Left kidney (tissue), 2 donors: ENCODE results near the gene BACE1. TPM values are rescaled to one million over a fixed set of nuclear protein-coding genes. Genes with fewer than 3 reads are reported as not detected.
A peak's percentile ranks its signal among the peaks of the same experiment; 100 is the strongest.

Experiments
- DNase-seq: peaks from one replicate; pipeline ENCODE4 v3.0.0-alpha.2; 2013
- polyA plus RNA-seq: library from polyadenylated mRNA; unstranded; fragments of 120-200 nt; gene quantifications from one replicate; pipeline ENCODE4 v1.2.1, GENCODE V29; 2013; ENCODE audit not compliant: insufficient read length

The BACE1 gene
- polyA plus RNA-seq, 1 donor: 62.5 TPM

- no peak for DNase-seq
Measured at GRCh38 chr11:117313828-117314768, 2.0 kb downstream of the BACE1 start.

- no peak for DNase-seq
Measured at GRCh38 chr11:117313091-117313490, 3.0 kb downstream of the BACE1 start.

GRCh38 chr11:117309310-117309709 lies 6.7 kb downstream of the BACE1 start:
- DNase-seq: no peak

- DNase-seq: no peak
Measured at GRCh38 chr11:117305145-117305544, 10.9 kb downstream of the BACE1 start.

GRCh38 chr11:117303646-117304315 lies 12.3 kb downstream of the BACE1 start:
- DNase-seq: no peak

- no peak for DNase-seq
Measured at GRCh38 chr11:117303101-117303500, 13.0 kb downstream of the BACE1 start.

- DNase-seq: no peak
Measured at GRCh38 chr11:117302228-117302627, 13.8 kb downstream of the BACE1 start.

GRCh38 chr11:117300773-117301172 lies 15.3 kb downstream of the BACE1 start:
- peak; percentile 72 for DNase-seq

- peak; percentile 83 for DNase-seq
Measured at GRCh38 chr11:117300283-117300663, 15.8 kb downstream of the BACE1 start.

GRCh38 chr11:117299351-117300282 lies 16.4 kb downstream of the BACE1 start:
- no peak for DNase-seq

GRCh38 chr11:117298195-117298594 lies 17.9 kb downstream of the BACE1 start:
- DNase-seq: no peak

- DNase-seq: no peak
Measured at GRCh38 chr11:117296881-117297280, 19.2 kb downstream of the BACE1 start.

GRCh38 chr11:117295438-117296137 lies 20.5 kb downstream of the BACE1 start:
- DNase-seq: no peak

GRCh38 chr11:117292616-117293015 lies 23.4 kb downstream of the BACE1 start:
- no peak for DNase-seq

- DNase-seq: no peak
Measured at GRCh38 chr11:117290809-117291396, 25.2 kb downstream of the BACE1 start, which contains the start of gene BACE1-AS. Gene BACE1-AS, plus strand, starts transcription at chr11:117291346.

- DNase-seq: no peak
Measured at GRCh38 chr11:117289795-117290194, 26.3 kb downstream of the BACE1 start.

GRCh38 chr11:117287668-117288067 lies 28.4 kb downstream of the BACE1 start:
- DNase-seq: no peak

GRCh38 chr11:117286588-117286987 lies 29.5 kb downstream of the BACE1 start:
- no peak for DNase-seq

- DNase-seq: no peak
Measured at GRCh38 chr11:117284053-117284452, 32.0 kb downstream of the BACE1 start.

- no peak for DNase-seq
Measured at GRCh38 chr11:117282956-117283355, 33.1 kb downstream of the BACE1 start.

GRCh38 chr11:117281869-117282268 lies 34.2 kb downstream of the BACE1 start:
- DNase-seq: no peak
